Measurements from ENCODE around the gene SPPL3.

The SPPL3 gene

GRCh38 chr12:120757949-120758348, 146.2 kb downstream of the SPPL3 start:
- H3K27ac ChIP-seq = no peak overlapping the region
- intact Hi-C loops (cut with DNase I; ENCODE audit: low total_unique reads) = loop anchor here (5.0 kb wide), 1 partner anchor 1329 kb away; no protein-coding TSS in a partner anchor
- no peak for DNase-seq
- peaks cover 0 to 5% (median 0%) of the 10 kb centered on the region in 3 donors for H3K9me3 ChIP-seq
- H3K27me3 ChIP-seq = no peaks in the 10 kb centered on the region
- H3K4me3 ChIP-seq = no peak overlapping the region
- peaks cover 0 to 19% (median 9%) of the 10 kb centered on the region in 4 donors for H3K4me1 ChIP-seq
- TF ChIP-seq CTCF (IDR thresholded peaks at IDR 0.05) = no peak
- H3K36me3 ChIP-seq = peaks cover 0 to 28% (median 2%) of the 10 kb centered on the region in 3 donors

DNA sequence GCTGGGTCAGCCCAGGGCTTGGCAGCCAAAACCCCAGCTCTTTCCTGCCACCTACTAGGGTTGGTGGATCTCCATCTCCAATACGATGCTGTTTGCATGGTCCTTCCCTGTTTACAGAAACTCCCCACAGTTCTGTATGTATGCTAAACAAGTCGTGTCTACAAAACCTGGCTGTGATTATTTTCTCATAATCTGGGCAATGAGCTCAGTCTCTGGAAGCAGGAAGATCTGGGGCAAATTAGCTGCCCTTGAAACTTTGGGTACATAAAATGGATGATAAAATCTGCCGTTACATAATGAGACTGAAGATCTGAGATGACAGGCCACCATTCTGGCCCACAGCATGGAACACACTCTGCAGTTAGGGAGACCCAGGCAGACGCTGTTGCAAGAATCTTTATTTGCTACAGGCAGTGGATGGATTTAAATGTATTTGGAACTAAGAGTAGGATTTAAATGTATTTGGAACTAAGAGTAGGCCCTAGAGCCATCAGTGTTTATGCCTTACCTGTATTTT, 146.9 kb downstream of the SPPL3 start:
- intact Hi-C loops (cut with DNase I; ENCODE audit: low total_unique reads) = loop anchor here (5.0 kb wide), 1 partner anchor 1330 kb away; no protein-coding TSS in a partner anchor
- no peak overlapping the region for H3K27ac ChIP-seq
- H3K9me3 ChIP-seq = peaks cover 0 to 5% (median 0%) of the 10 kb centered on the region in 3 donors
- H3K4me3 ChIP-seq = no peak overlapping the region
- H3K36me3 ChIP-seq = peaks cover 0 to 22% (median 0%) of the 10 kb centered on the region in 3 donors
- DNase-seq = no peak
- no peak for TF ChIP-seq CTCF (IDR thresholded peaks at IDR 0.05)
- H3K27me3 ChIP-seq = no peaks in the 10 kb centered on the region
- peaks cover 0 to 16% (median 9%) of the 10 kb centered on the region in 4 donors for H3K4me1 ChIP-seq

DNA sequence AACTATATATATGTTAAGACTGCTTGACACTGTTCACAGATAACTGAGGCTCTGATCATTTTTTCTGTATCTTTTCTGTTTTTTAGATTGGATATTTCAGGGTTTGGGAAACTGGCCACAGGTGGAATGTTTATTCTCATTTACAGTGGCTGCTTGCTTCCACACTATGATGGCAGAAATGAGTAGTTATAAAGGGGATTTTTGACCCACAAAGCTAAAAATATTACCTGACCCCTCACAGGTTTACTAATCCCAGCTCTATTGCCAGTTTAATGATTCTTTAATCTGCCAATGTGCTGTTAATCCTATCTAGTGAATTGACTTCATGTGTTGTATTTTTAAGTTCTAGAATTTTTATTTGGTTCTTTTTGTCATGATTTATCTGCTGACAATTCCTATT, 148.9 kb downstream of the SPPL3 start:
- intact Hi-C loops (cut with DNase I; ENCODE audit: low total_unique reads) = loop anchor here (5.0 kb wide), 1 partner anchor 1332 kb away; no protein-coding TSS in a partner anchor
- Histone ChIP-seq H3K9me3 (peaks cover 0 to 5% (median 0%) of the 10 kb centered on the region in 3 donors), H3K4me3 (no peak overlapping the region), H3K27ac (no peak overlapping the region), H3K36me3 (peaks cover 0 to 6% (median 0%) of the 10 kb centered on the region in 3 donors), H3K4me1 (no peaks in the 10 kb centered on the region), H3K27me3 (no peaks in the 10 kb centered on the region)
- TF ChIP-seq CTCF (IDR thresholded peaks at IDR 0.05) = no peak
- DNase-seq = no peak

GRCh38 chr12:120754792-120755191, 149.4 kb downstream of the SPPL3 start:
- Histone ChIP-seq H3K27me3 (no peaks in the 10 kb centered on the region), H3K27ac (no peak overlapping the region), H3K4me3 (no peak overlapping the region), H3K36me3 (peaks cover 0 to under 1% (median 0%) of the 10 kb centered on the region in 3 donors), H3K9me3 (peaks cover 0 to 5% (median 0%) of the 10 kb centered on the region in 3 donors), H3K4me1 (no peaks in the 10 kb centered on the region)
- intact Hi-C loops (cut with DNase I; ENCODE audit: low total_unique reads) = loop anchor here (5.0 kb wide), 1 partner anchor 1333 kb away; no protein-coding TSS in a partner anchor
- DNase-seq = no peak
- no peak for TF ChIP-seq CTCF (IDR thresholded peaks at IDR 0.05)

GRCh38 chr12:120751389-120751788, 152.8 kb downstream of the SPPL3 start:
- intact Hi-C loops (cut with DNase I; ENCODE audit: low total_unique reads) = no loop called here
- Histone ChIP-seq H3K27ac (no peak overlapping the region), H3K9me3 (peaks cover 0 to 5% (median 0%) of the 10 kb centered on the region in 3 donors), H3K27me3 (no peaks in the 10 kb centered on the region), H3K36me3 (no peaks in the 10 kb centered on the region), H3K4me1 (no peaks in the 10 kb centered on the region), H3K4me3 (no peak overlapping the region)
- TF ChIP-seq CTCF (IDR thresholded peaks at IDR 0.05) = no peak
- DNase-seq = no peak

Measured in tibial artery (tissue), 4 donors.